HFFc6 (cell line): ENCODE results near the gene SOHLH2. TPM values are rescaled to one million over a fixed set of nuclear protein-coding genes. Genes with fewer than 3 reads are reported as not detected.

ENCODE experiments used
- DNase-seq: peaks from one replicate; pipeline ENCODE4 v3.0.0-alpha.2; 2018
- H3K27ac Mint-ChIP-seq: 2 replicates; pipeline ENCODE4 v1.8.0; 2020; ENCODE audit warnings: mild to moderate bottlenecking, mixed read lengths
- H3K27me3 Mint-ChIP-seq: 2 replicates; pipeline ENCODE4 v1.8.0; 2021; ENCODE audit warnings: mild to moderate bottlenecking, moderate library complexity, mixed read lengths; ENCODE audit not compliant: insufficient read depth
- H3K36me3 Mint-ChIP-seq: 2 replicates; pipeline ENCODE4 v1.8.0; 2021; ENCODE audit warnings: low read depth, mixed read lengths
- H3K4me1 Mint-ChIP-seq: 2 replicates; pipeline ENCODE4 v1.8.0; 2020; ENCODE audit warnings: low read depth, mixed read lengths
- H3K4me3 Mint-ChIP-seq: 2 replicates; pipeline ENCODE4 v1.8.0; 2020; ENCODE audit warnings: mild to moderate bottlenecking, moderate library complexity, mixed read lengths
- H3K9me3 Mint-ChIP-seq: 2 replicates; pipeline ENCODE4 v1.8.0; 2020; ENCODE audit warnings: mild to moderate bottlenecking, mixed read lengths
- CTCF ChIP-seq: fragments of 200-600 bp; sonication (generic); IDR thresholded peaks from 2 replicates; pipeline ENCODE4 v1.5.0; 2021; ENCODE audit warnings: antibody characterized with exemption, mild to moderate bottlenecking
- total RNA-seq, 6 experiments: library from RNA; stranded (reverse); fragmentation: NEBNext Ultra II Directional; extraction: Animal tissue kit (Norgen Biotek cat#: 25700); gene quantifications; 2 replicates in 1 of 6; 3 replicates in 5 of 6; pipeline ENCODE4 v1.2.3, GENCODE V29; 2021

The SOHLH2 gene
- total RNA-seq, 6 experiments from 2014 or later, result 0.18 to 0.43 (median 0.29) TPM; not detected in 1

- no peak for TF ChIP-seq CTCF
- peaks cover 4% of the 10 kb centered on the region; the same call in 1 of the 2 replicates for H3K27me3 Mint-ChIP-seq
These were observed 44.5 kb upstream of the SOHLH2 start for GRCh38 chr13:36258831-36259230.

GRCh38 chr13:36251526-36251925 is 37.2 kb upstream of the SOHLH2 start:
- no peak overlapping the region for H3K27ac Mint-ChIP-seq
- no peaks in the 10 kb centered on the region for H3K4me1 Mint-ChIP-seq

More at GRCh38 chr13:36258831-36259230, 44.5 kb upstream of the SOHLH2 start:
- H3K4me1 Mint-ChIP-seq, result no peaks in the 10 kb centered on the region
- no peak overlapping the region for H3K4me3 Mint-ChIP-seq
- H3K27ac Mint-ChIP-seq, result no peak overlapping the region
- no peaks in the 10 kb centered on the region for H3K36me3 Mint-ChIP-seq
- H3K9me3 Mint-ChIP-seq, result no peaks in the 10 kb centered on the region
- DNase-seq, result no peak

GRCh38 chr13:36251017-36251416 is 36.7 kb upstream of the SOHLH2 start:
- Mint-ChIP-seq H3K9me3 (peaks cover 3% of the 10 kb centered on the region; the same call in 1 of the 2 replicates), H3K27ac (no peak overlapping the region), H3K36me3 (no peaks in the 10 kb centered on the region), H3K27me3 (peaks cover 2% of the 10 kb centered on the region; the same call in 1 of the 2 replicates), H3K4me1 (no peaks in the 10 kb centered on the region), H3K4me3 (no peak overlapping the region)
- DNase-seq, result no peak
- no peak for TF ChIP-seq CTCF

More at GRCh38 chr13:36251526-36251925, 37.2 kb upstream of the SOHLH2 start:
- no peaks in the 10 kb centered on the region for H3K36me3 Mint-ChIP-seq
- H3K4me3 Mint-ChIP-seq, result no peak overlapping the region
- no peaks in the 10 kb centered on the region for H3K9me3 Mint-ChIP-seq
- peaks cover 2% of the 10 kb centered on the region; the same call in 1 of the 2 replicates for H3K27me3 Mint-ChIP-seq
- TF ChIP-seq CTCF, result no peak
- DNase-seq, result no peak

- Mint-ChIP-seq H3K4me1 (no peaks in the 10 kb centered on the region), H3K27ac (no peak overlapping the region), H3K4me3 (no peak overlapping the region), H3K9me3 (peaks cover 5% of the 10 kb centered on the region; the same call in 1 of the 2 replicates), H3K36me3 (no peaks in the 10 kb centered on the region), H3K27me3 (no peaks in the 10 kb centered on the region)
- DNase-seq, result no peak
- no peak for TF ChIP-seq CTCF
These were observed 34.3 kb upstream of the SOHLH2 start for GRCh38 chr13:36248700-36249099.

GRCh38 chr13:36244990-36245389 is 30.6 kb upstream of the SOHLH2 start:
- Mint-ChIP-seq H3K36me3 (no peaks in the 10 kb centered on the region), H3K4me3 (no peak overlapping the region), H3K27me3 (no peaks in the 10 kb centered on the region; the same call in 1 of the 2 replicates), H3K4me1 (no peaks in the 10 kb centered on the region), H3K27ac (no peak overlapping the region), H3K9me3 (peaks cover 5% of the 10 kb centered on the region; the same call in 1 of the 2 replicates)
- TF ChIP-seq CTCF, result no peak
- no peak for DNase-seq
